Measurements from ENCODE around the gene HACL1.

DNA sequence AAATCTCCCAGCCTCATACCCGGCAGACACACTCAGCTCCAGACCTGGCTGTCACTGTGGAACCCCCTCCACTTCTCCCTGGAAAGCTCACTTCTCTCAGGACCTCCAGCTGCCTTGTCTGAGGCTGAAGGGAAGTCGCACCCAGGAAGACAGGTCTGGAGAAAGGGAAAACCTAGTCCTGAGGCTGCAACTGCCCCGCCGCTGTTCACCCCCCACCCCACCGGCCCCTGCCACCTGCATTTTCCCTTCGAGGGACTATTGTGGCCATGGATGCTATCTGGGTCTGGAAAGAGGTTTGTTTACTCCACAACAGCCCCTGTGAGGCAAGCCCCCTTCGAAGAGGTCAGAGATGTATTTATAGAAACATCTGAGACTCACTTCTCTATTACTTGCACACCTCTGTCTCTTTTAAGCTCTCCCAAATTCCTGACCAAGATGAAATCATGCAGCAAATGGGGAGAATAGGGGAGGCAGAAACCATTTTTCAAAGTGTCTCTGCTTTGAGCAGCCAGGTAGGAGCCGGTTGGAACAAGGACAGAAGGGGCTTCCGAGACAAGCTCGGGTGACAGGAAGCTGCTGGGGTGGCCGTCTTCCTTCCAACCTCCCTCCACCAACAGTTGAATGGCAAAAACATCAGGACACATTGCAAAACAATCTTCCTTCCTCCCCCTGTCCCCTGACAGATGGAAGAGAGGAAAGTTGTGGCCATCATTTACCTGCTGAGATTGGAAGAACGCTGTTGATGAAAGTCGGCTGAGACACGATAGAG lies 80.4 kb downstream of the HACL1 start:
- TF ChIP-seq STAT3 (IDR thresholded peaks at IDR 0.05; ENCODE audit: low read depth, low read length), result no peak
- TF ChIP-seq TAF1 (IDR thresholded peaks at IDR 0.05; ENCODE audit: borderline replicate concordance, low read depth, low read length), result no peak
- TF ChIP-seq GABPA (IDR thresholded peaks at IDR 0.05; ENCODE audit: low read depth), result no peak
- TF ChIP-seq, protein P1, sequence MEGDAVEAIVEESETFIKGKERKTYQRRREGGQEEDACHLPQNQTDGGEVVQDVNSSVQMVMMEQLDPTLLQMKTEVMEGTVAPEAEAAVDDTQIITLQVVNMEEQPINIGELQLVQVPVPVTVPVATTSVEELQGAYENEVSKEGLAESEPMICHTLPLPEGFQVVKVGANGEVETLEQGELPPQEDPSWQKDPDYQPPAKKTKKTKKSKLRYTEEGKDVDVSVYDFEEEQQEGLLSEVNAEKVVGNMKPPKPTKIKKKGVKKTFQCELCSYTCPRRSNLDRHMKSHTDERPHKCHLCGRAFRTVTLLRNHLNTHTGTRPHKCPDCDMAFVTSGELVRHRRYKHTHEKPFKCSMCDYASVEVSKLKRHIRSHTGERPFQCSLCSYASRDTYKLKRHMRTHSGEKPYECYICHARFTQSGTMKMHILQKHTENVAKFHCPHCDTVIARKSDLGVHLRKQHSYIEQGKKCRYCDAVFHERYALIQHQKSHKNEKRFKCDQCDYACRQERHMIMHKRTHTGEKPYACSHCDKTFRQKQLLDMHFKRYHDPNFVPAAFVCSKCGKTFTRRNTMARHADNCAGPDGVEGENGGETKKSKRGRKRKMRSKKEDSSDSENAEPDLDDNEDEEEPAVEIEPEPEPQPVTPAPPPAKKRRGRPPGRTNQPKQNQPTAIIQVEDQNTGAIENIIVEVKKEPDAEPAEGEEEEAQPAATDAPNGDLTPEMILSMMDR (IDR thresholded peaks at IDR 0.05 in 2 of 3, conservative IDR thresholded peaks at IDR 0.05 in 1 of 3; ENCODE audit: control insufficient read depth in 2 of 3, extremely low read depth in 1 of 3, insufficient read depth in 1 of 3, low read depth in 3 of 3, low read length in 3 of 3), result no peak
- TF ChIP-seq CHD2 (IDR thresholded peaks at IDR 0.05; ENCODE audit: borderline replicate concordance, low read depth, low read length), result no peak
- no peak for TF ChIP-seq POLR2A (IDR thresholded peaks at IDR 0.05; ENCODE audit: low read depth, low read length)
- TF ChIP-seq EP300 (IDR thresholded peaks at IDR 0.05; ENCODE audit: borderline replicate concordance in 1 of 2, control insufficient read depth in 1 of 2, low read depth in 2 of 2, low read length in 2 of 2), result no peak
- TF ChIP-seq NRF1 (conservative IDR thresholded peaks at IDR 0.05; ENCODE audit: low read depth, low read length), result no peak
- TF ChIP-seq IKZF2 (IDR thresholded peaks at IDR 0.05), result no peak
- TF ChIP-seq NFIC (IDR thresholded peaks at IDR 0.05; ENCODE audit: low read depth, low read length), result no peak
- TF ChIP-seq NR2C2 (IDR thresholded peaks at IDR 0.05; ENCODE audit: borderline replicate concordance, control insufficient read depth, insufficient read length, low read depth), result no peak
- TF ChIP-seq HCFC1 (IDR thresholded peaks at IDR 0.05; ENCODE audit: low read length), result no peak
- TF ChIP-seq EZH2 (IDR thresholded peaks at IDR 0.05; ENCODE audit: borderline replicate concordance, control insufficient read depth, low read depth, low read length), result no peak

All from GM12878 (cell line).